Thymus (tissue), 11 donors: Measurements from ENCODE around the gene CRACDL. TPM values are rescaled to one million over a fixed set of nuclear protein-coding genes. Genes with fewer than 3 reads are reported as not detected.
"Not testable (repeated sequence)": the region's sequence is repeated elsewhere in the genome, so short reads cannot be mapped to it uniquely, and the experiment has no call there.

ENCODE experiments used
- DNase-seq, 9 donors: peaks; one replicate each; pipeline ENCODE4 v3.0.0-alpha.2; 2013; ENCODE audit warnings: low spot score in 9 of 9, low read depth in 6 of 9, missing footprints in 1 of 9
- H3K27ac ChIP-seq, 2 donors: one replicate each; pipeline ENCODE4 v1.5.1; 2013; ENCODE audit warnings: control low read depth in 1 of 2, low read depth in 1 of 2, low read length in 1 of 2, mild to moderate bottlenecking in 1 of 2, moderate library complexity in 1 of 2
- H3K27me3 ChIP-seq, 2 donors: one replicate each; pipeline ENCODE4 v1.5.1; 2013; ENCODE audit warnings: low read length in 1 of 2; ENCODE audit not compliant: control insufficient read depth in 2 of 2, insufficient read depth in 1 of 2
- H3K36me3 ChIP-seq, 2 donors: one replicate each; pipeline ENCODE4 v1.5.1; 2013; ENCODE audit warnings: low read length in 1 of 2, mild to moderate bottlenecking in 1 of 2, moderate library complexity in 1 of 2; ENCODE audit not compliant: control insufficient read depth in 2 of 2, insufficient read depth in 2 of 2
- H3K4me1 ChIP-seq, 2 donors: one replicate each; pipeline ENCODE4 v1.5.1; 2013; ENCODE audit warnings: low read length in 2 of 2; ENCODE audit not compliant: control insufficient read depth in 2 of 2, insufficient read depth in 2 of 2
- H3K4me3 ChIP-seq, 2 donors: one replicate each; pipeline ENCODE4 v1.5.1; 2013; ENCODE audit warnings: low read length in 2 of 2, control low read depth in 1 of 2, mild to moderate bottlenecking in 1 of 2
- H3K9me3 ChIP-seq, 2 donors: one replicate each; pipeline ENCODE4 v1.5.1; 2013; ENCODE audit warnings: low read length in 1 of 2, mild to moderate bottlenecking in 1 of 2; ENCODE audit not compliant: control insufficient read depth in 2 of 2, insufficient read depth in 1 of 2
- WGBS: extraction: QIAGEN DNeasy Blood & Tissue Kit; methylation state at CpG from one replicate; pipeline ENCODE4 v1.1.7; 2013; 5-methylcytosine and 5-hydroxymethylcytosine counted together
- polyA plus RNA-seq: library from polyadenylated mRNA; stranded (reverse); fragments of 200-250 nt; gene quantifications from one replicate; pipeline ENCODE4 v1.2.3, GENCODE V29; 2013
- total RNA-seq: library from RNA; stranded (reverse); fragments of 120-200 nt; gene quantifications from one replicate; pipeline ENCODE4 v1.2.4, GENCODE V29; 2013
- donor health status: healthy.

Gene CRACDL
- total and polyA plus RNA-seq, 2 donors, result 1.9 to 3.6 TPM

DNA sequence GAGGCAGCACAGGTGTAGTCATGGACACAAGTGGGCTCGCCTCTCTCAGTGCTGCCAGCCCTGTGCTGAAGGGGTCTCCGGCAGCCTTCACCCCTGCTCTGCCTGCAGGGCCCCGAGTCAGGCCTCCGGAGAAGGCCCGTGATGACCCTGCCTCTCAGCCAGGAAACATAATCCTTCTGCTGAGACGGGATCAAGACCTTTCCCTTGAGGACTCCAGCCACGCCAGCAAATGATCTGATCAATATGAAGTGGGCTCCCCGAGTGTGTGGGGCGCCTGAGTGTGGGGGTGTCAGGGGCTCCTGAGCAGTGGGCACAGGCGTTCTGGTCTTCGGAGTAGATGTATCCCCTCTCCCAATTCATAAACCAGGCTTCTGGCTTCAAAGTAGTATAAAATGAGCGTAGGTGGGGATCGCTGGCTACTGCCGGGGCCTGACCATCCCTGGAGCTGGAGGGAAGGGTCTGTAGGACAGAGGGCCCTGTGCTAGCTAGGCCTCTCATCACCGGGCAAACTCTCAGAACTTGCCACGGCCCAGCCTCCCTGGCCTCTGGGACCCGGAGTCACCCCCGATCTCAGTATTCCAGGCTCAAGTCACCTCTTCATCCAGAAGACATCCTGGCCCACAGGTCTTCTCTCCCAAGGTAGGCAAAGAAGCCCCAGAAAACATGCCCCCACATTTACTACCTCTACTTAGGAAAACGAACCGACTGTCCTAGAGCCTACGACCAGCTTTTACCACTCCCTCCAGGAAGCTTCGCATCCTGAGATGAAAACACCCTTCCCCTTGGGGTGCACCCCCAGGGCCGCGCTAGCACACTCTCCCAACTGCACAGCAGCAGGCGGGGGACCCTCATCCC lies 33.6 kb downstream of the CRACDL start:
- WGBS, result 96% methylated on average over 25 of the region's 25 CpGs
- no peaks in the 10 kb centered on the region for H3K4me1 ChIP-seq
- DNase-seq, result no peak
- H3K4me3 ChIP-seq, result no peak overlapping the region
- no peaks in the 10 kb centered on the region for H3K9me3 ChIP-seq
- H3K27ac ChIP-seq, result no peak overlapping the region
- H3K36me3 ChIP-seq, result no peaks in the 10 kb centered on the region
- peaks cover 0 to 2% of the 10 kb centered on the region in 2 donors for H3K27me3 ChIP-seq

GRCh38 chr2:98901702-98902101 lies 34.3 kb downstream of the CRACDL start:
- Histone ChIP-seq H3K9me3 (no peaks in the 10 kb centered on the region), H3K27me3 (no peaks in the 10 kb centered on the region), H3K36me3 (no peaks in the 10 kb centered on the region), H3K4me3 (no peak overlapping the region), H3K27ac (no peak overlapping the region), H3K4me1 (no peaks in the 10 kb centered on the region)
- 93% methylated on average over 11 of the region's 11 CpGs for WGBS
- DNase-seq, result no peak

DNA sequence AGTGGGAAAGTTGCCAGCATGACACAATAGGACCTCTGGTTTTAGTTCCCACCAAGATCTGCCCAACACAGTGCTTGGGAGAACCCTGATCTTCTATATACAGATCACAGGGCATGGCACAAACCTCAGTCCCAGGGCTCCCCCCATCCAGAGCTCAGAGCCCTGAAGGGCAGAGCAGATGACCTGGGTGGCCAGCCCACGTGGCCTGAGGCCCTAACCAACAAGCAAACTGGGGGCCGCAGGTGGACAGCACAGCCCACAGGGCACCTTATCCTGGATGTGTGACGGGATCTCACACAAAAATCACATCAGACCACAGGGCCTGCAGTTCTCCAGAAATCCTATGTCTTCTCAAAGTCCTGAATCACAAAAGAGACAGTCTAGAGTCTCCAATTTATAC lies 34.7 kb downstream of the CRACDL start:
- Histone ChIP-seq H3K4me3 (no peak overlapping the region), H3K4me1 (no peaks in the 10 kb centered on the region), H3K36me3 (no peaks in the 10 kb centered on the region), H3K27ac (no peak overlapping the region), H3K9me3 (no peaks in the 10 kb centered on the region), H3K27me3 (no peaks in the 10 kb centered on the region)
- no peak for DNase-seq
- WGBS, result 91% methylated on average over 3 of the region's 3 CpGs

DNA sequence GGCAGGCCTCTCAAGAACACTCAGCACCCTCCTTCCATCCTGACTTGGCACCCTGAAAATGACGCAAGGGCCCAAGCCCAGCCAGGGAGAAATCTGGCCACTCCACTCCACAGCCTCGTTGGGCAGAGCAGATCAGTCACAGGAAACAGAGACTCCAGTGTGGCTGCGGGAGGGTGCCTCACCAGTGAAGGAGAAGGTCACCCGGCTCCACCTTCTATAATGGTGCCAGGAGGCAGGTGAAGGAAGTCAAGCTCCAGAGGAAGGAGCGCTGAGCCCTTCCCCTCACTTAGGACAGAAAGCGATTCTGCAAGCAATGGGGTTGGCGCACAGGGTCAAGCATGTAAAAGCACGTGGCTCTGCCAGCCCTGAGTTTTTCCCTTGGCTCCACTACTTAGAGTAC lies 35.3 kb downstream of the CRACDL start:
- no peaks in the 10 kb centered on the region for H3K4me1 ChIP-seq
- no peaks in the 10 kb centered on the region for H3K36me3 ChIP-seq
- H3K27me3 ChIP-seq, result no peaks in the 10 kb centered on the region
- H3K9me3 ChIP-seq, result no peaks in the 10 kb centered on the region
- H3K4me3 ChIP-seq, result no peak overlapping the region
- no peak overlapping the region for H3K27ac ChIP-seq
- 89% methylated on average over 8 of the region's 8 CpGs for WGBS
- DNase-seq, result no peak

- not testable (repeated sequence) for H3K27ac ChIP-seq, H3K27me3 ChIP-seq, H3K9me3 ChIP-seq, DNase-seq, H3K4me3 ChIP-seq, H3K4me1 ChIP-seq, H3K36me3 ChIP-seq
- WGBS, result 89% methylated on average over 2 of the region's 2 CpGs
Observed at GRCh38 chr2:98899703-98900078, 36.3 kb downstream of the CRACDL start.

GRCh38 chr2:98899041-98899702 lies 36.9 kb downstream of the CRACDL start:
- Histone ChIP-seq H3K4me3 (no peak overlapping the region), H3K9me3 (no peaks in the 10 kb centered on the region), H3K36me3 (no peaks in the 10 kb centered on the region), H3K27ac (no peak overlapping the region), H3K4me1 (no peaks in the 10 kb centered on the region), H3K27me3 (no peaks in the 10 kb centered on the region)
- DNase-seq, result no peak
- 97% methylated on average over 5 of the region's 5 CpGs for WGBS

DNA sequence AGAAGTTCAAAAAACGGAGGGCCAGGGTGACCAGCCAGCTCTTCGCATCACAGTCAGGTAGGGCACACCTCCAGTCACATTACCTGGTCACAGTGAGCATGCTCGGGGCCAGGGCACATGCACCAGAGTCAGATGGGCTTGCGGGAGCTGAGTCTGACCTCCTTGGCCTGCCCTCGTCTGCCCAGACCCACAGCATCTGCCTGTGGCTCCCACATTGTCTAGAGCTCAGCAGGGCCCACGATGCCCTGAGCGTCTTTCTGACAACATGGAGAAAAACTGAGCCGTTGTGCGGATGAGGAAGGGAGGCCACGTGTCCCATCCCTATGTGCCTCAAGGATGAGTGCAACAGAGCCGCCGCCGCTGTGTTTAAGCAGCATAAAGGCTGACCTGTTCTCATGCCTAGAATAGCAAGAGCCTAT lies 37.6 kb downstream of the CRACDL start:
- Histone ChIP-seq H3K4me3 (no peak overlapping the region), H3K27ac (no peak overlapping the region), H3K9me3 (no peaks in the 10 kb centered on the region), H3K4me1 (no peaks in the 10 kb centered on the region), H3K36me3 (no peaks in the 10 kb centered on the region), H3K27me3 (no peaks in the 10 kb centered on the region)
- 96% methylated on average over 13 of the region's 13 CpGs for WGBS
- DNase-seq, result no peak

DNA sequence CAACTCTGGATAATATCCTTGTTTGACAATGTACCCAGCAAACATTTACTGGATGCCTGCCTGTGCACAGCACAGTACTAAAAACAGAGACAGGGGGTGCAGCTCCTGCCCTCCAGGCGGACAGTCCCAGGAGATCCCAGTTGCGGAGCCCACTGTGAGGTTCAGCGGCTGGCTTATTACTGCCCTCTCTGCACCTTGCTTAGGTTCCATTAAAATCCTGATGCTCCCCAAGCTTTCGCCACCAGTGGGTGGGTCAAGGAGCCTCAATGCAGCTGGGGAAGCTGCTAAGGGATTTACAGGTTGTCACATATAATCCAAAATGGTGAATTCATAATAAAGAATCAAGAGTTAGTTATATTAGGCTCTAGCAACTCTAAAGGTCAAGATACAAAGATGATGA lies 38.3 kb downstream of the CRACDL start:
- H3K27me3 ChIP-seq, result no peaks in the 10 kb centered on the region
- no peak overlapping the region for H3K27ac ChIP-seq
- H3K9me3 ChIP-seq, result no peaks in the 10 kb centered on the region
- H3K4me1 ChIP-seq, result no peaks in the 10 kb centered on the region
- H3K36me3 ChIP-seq, result no peaks in the 10 kb centered on the region
- 97% methylated on average over 4 of the region's 4 CpGs for WGBS
- no peak for DNase-seq
- H3K4me3 ChIP-seq, result no peak overlapping the region

- Histone ChIP-seq H3K27me3 (no peaks in the 10 kb centered on the region), H3K27ac (no peak overlapping the region), H3K4me1 (no peaks in the 10 kb centered on the region), H3K9me3 (no peaks in the 10 kb centered on the region), H3K36me3 (no peaks in the 10 kb centered on the region), H3K4me3 (no peak overlapping the region)
- DNase-seq, result no peak
- 95% methylated on average over 9 of the region's 9 CpGs for WGBS
Observed at GRCh38 chr2:98896944-98897343, 39.1 kb downstream of the CRACDL start.
